ENCODE results near the gene PSMG4.
A peak's percentile ranks its signal among the peaks of the same experiment; 100 is the strongest.

Gene PSMG4

DNA sequence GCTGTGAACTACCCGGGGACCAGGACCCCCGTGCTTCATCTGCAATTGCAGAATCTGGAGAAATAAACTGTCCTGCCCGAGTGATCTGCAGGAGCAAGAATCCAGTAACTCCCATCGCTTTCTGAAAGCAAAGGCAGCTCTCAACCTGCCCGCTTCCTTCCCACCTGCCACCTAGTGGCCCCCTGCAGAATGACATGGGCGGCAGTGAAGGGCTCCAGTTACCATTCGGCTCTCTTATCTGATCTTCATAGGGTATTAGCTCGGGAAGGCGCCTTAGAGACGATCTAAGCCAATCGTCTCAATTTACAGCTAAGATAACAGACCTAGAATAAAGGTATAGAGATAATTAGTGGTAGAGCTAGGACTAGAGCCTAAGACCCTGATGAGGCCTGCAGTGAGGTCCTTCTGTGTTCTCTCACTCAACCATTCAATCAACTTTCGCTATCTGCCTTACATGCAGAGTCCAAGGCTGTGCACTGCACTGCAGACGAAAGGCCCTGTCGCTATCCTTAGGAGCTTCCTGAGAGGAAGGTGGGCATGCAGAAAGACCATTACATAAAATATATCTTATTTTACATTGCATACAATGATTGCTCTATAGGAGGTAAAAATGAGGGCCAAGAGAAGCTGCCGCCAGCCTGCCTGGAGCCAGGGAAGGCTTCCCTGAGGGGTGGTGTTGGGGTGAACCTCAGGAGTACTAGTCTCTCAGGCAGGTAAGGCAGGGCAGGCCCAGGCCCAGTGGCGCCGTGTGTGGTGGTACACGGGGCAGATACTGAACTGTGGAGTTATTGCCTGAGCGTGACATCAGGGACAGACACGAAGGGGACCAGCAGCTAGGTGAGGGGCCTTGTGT is 7.1 kb upstream of the PSMG4 start:
- DNase-seq (ENCODE audit: low read depth in 2 of 2), result peak; percentile 76 to 77

- DNase-seq (ENCODE audit: low read depth in 2 of 2), result no peak
Measured at GRCh38 chr6:3252369-3252768, 6.4 kb upstream of the PSMG4 start.

DNA sequence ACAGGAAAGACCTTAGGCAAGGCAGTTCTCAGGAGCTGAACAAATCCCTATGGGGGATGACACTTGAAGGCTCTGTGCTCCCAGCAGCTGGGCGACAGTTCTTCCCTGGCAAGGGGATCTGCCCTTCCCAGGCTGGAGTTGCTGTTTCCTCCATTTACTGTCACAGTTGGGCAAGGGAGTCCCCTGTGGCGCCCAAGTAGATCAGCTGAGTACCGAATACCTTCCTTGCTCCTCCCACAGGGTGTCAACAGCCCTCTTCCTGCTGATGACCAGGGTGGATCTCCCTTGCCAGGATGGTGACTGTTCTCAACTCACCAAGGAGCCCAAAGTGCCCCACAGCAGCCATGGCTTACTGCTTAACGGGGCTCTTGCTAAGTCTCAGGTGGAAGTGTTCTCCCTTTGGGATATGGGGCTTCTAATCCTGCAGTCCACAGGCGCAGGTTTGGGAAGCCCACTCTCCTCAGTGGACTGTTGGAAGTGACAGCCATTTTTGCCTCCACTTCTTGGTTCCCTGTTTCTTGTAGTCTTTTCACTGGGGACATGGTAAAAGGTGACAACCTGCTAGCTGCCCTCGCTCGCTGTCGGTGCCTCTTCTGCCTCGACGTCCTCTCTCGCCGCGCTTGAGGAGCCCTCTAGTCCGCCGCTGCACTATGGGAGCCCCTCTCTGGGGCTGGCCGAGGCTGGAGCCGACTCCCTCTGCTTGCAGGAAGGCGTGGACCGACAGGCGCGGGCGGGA is 5.7 kb upstream of the PSMG4 start:
- DNase-seq (ENCODE audit: low read depth in 2 of 2), result no peak

DNA sequence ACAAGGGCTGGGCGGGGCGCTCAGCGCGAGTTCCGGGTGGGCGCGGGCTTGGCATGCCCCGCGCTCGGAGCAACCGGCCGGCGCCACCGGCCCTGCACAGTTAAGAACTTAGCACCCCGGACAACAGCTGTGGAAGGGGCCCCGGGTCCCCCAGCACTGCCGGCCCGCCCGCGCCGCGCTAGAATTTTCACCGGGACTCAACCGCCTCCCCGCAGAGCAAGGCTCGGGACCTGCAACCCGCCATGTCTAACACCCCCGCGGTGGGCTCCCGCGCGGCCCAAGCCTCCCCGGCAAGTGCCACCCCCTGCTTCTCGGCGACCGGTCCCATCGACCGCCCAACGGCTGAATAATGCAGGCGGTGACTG is 5.2 kb upstream of the PSMG4 start:
- no peak for DNase-seq (ENCODE audit: low read depth in 2 of 2)

GRCh38 chr6:3258201-3258600 is 546 bp upstream of the PSMG4 start:
- DNase-seq (ENCODE audit: low read depth in 2 of 2), result no peak

GRCh38 chr6:3259491-3259958 is 778 bp downstream of the PSMG4 start:
- DNase-seq (ENCODE audit: low read depth in 2 of 2), result peak; percentile 17 to 24

DNA sequence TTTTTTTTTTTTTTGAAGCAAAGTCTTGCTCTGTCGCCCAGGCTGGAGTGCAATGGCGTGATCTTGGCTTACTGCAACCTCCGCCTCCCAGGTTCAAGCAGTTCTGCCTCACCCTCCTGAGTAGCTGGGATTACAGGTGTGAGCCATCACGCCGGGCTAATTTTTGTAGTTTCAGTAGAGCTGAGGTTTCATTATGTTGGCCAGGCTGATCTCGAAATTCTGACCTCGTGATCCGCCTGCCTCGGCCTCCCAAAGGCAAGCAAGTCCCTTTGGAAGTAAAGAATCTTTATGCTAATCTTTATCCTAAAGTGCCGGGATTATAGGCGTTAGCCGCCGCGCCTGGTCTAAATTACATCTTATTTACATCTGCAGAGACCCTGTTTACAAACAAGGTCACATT is 1.5 kb downstream of the PSMG4 start:
- DNase-seq (ENCODE audit: low read depth in 2 of 2), result no peak

- no peak for DNase-seq (ENCODE audit: low read depth in 2 of 2)
Measured at GRCh38 chr6:3260772-3261517, 2.2 kb downstream of the PSMG4 start.

DNA sequence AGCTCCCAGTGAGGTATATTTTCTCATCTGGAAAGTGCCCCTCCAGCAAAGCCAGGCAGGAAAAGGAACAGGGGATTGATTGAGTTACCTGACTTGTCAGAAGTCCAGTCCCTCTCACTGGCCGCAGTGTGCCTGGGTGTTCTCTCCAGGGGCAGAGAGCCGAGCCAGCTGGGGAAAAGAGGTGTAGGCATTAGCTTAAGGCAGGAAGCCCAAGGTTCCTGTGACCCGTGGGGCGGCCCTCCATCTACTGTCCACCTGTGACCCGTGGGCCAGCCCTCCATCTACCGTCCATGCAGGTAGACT is 2.7 kb downstream of the PSMG4 start:
- DNase-seq (ENCODE audit: low read depth in 2 of 2), result no peak

DNA sequence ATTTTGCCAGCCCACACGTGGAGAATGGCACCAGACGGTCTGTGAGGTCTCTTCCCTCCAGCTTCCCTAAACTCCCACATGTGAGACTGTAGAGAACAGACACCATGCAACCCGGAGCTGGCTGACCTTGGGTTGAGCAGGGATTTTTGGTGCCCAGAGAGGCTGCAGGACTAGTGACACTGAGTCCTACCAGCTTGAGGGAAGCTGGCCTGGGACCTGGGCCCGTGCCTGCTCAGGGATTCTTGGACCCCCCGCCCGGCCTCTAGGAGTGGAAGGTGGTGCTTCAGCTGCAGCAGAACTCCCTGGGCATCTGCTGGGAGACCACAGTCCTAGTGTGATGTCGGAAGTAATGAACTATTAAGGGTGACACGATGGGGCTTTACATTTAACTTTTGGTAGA is 3.2 kb downstream of the PSMG4 start:
- no peak for DNase-seq (ENCODE audit: low read depth in 2 of 2)

DNA sequence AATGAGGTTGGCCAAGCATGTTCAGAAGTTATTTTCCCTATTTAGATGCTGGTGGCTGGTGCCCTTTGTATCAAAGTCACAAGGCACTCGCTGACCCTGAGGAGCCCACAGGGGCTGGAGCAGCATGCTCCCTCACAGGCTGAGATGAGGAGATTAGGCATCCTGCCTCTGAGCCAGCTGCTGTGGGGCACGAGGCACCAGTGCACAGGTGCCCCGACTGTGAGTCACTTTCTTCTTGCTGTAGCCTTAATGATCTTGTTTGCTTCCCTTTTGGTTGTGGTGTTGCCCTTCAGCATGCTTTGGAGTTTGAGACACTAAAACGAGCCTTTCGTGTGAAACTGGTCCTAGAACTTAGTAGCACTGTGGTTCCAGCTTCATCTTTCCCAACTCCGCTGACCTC is 4.3 kb downstream of the PSMG4 start:
- no peak for DNase-seq (ENCODE audit: low read depth in 2 of 2)

DNA sequence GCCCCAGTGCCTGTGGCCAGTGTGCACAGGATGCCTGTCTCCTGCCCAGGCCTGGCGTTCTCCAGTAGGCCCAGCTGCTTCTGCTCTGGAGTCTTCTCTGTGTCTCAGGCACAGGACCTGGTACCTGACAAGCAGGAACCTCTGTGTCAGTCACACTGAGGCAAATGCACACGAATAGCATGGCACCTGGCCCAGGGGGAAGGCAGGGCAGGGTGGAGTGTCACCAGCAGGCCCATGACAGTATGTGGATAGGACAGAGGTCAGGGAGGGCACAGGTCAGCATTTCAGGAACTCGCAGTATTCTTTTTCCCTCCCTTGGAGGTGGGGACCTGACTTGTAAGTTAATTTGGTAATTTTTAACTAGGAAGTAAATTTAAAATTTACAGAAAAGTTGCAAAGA is 5.6 kb downstream of the PSMG4 start:
- DNase-seq (ENCODE audit: low read depth in 2 of 2), result no peak

- DNase-seq (ENCODE audit: low read depth in 2 of 2), result no peak
Measured at GRCh38 chr6:3265671-3266070, 6.9 kb downstream of the PSMG4 start.

GRCh38 chr6:3266170-3266569 is 7.4 kb downstream of the PSMG4 start:
- DNase-seq (ENCODE audit: low read depth in 2 of 2), result no peak

- no peak for DNase-seq (ENCODE audit: low read depth in 2 of 2)
Measured at GRCh38 chr6:3267162-3267561, 8.4 kb downstream of the PSMG4 start.

- no peak for DNase-seq (ENCODE audit: low read depth in 2 of 2)
Measured at GRCh38 chr6:3268680-3269079, 9.9 kb downstream of the PSMG4 start.

- DNase-seq (ENCODE audit: low read depth in 2 of 2), result no peak
Measured at GRCh38 chr6:3269281-3269975, 10.7 kb downstream of the PSMG4 start.

- DNase-seq (ENCODE audit: low read depth in 2 of 2), result no peak
Measured at GRCh38 chr6:3270258-3270657, 11.5 kb downstream of the PSMG4 start.

GRCh38 chr6:3271756-3272155 is 13.0 kb downstream of the PSMG4 start:
- no peak for DNase-seq (ENCODE audit: low read depth in 2 of 2)

- no peak for DNase-seq (ENCODE audit: low read depth in 2 of 2)
Measured at GRCh38 chr6:3272911-3273547, 14.3 kb downstream of the PSMG4 start.

GRCh38 chr6:3273707-3274521 is 15.2 kb downstream of the PSMG4 start:
- DNase-seq (ENCODE audit: low read depth in 2 of 2), result no peak

All from stimulated activated CD4-positive, alpha-beta T cell treated with anti-CD3 and anti-CD28 coated beads, Interleukin-1b, Interleukin-23, amount 100 ng/mL, for 4 hours (primary cell).